OCI-LY1 (cell line): ENCODE results near the gene NFE2L1.

Source experiments
- CTCF ChIP-seq: fragments of 200-600 bp; sonication (generic), shearing (Covaris generic); IDR thresholded peaks from 2 replicates; pipeline ENCODE4 v1.5.1; 2017; ENCODE audit warnings: mild to moderate bottlenecking, antibody characterized with exemption, low read length, moderate library complexity, mixed read lengths
- EZH2 ChIP-seq: fragments of 200-600 bp; sonication (generic), shearing (Covaris generic); IDR thresholded peaks from 2 replicates; pipeline ENCODE4 v1.8.0; 2017; ENCODE audit warnings: borderline replicate concordance, mixed run types, mild to moderate bottlenecking, antibody characterized with exemption, low read length, moderate library complexity, mixed read lengths

- TF ChIP-seq CTCF, result no peak
- TF ChIP-seq EZH2, result no peak
Observed at GRCh38 chr17:48047113-48047740, 932 bp upstream of the NFE2L1 start.
